Neural progenitor cell (in vitro differentiated cells): ENCODE measurements around the gene SRGAP3.

Source experiments
- CTCF ChIP-seq: fragments of 200-600 bp; sonication (generic); IDR thresholded peaks from 2 replicates; pipeline ENCODE4 v1.5.1; 2017; ENCODE audit warnings: antibody characterized with exemption, mild to moderate bottlenecking
- EZH2 ChIP-seq: fragments of 200-600 bp; sonication (generic); IDR thresholded peaks from 2 replicates; pipeline ENCODE4 v1.6.1; 2017; ENCODE audit warnings: antibody characterized with exemption, mild to moderate bottlenecking, moderate library complexity

GRCh38 chr3:9225268-9225667 is 24.2 kb downstream of the SRGAP3 start:
- TF ChIP-seq CTCF (no peak), EZH2 (no peak)
